ENCODE results near the gene TNRC6C. TPM values are rescaled to one million over a fixed set of nuclear protein-coding genes. Genes with fewer than 3 reads are reported as not detected.
"Not testable (repeated sequence)": the region's sequence is repeated elsewhere in the genome, so short reads cannot be mapped to it uniquely, and the experiment has no call there.

TNRC6C gene
- total and polyA plus RNA-seq, 8 donors, result 14.0 to 20.3 (median 16.6) TPM

DNA sequence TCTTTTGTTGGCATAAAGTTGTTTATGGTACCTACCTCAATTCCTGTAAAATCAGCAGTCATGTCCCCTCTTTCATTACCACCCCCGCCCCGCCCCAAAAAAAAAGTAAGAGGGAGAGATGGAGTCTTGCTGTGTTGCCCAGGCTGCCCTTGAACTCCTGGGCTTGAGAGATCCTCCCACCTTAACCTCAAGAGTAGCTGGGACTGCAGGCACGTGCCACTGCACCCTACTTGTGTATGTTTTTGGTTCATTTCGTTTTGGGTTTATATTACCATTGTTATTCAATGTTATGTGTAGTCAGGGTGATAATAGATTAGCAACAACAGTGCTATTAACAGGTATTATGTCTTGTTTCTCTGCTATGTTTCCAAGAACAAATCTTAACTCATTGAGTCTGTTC is 15.9 kb downstream of the TNRC6C start:
- TF ChIP-seq, protein P1, sequence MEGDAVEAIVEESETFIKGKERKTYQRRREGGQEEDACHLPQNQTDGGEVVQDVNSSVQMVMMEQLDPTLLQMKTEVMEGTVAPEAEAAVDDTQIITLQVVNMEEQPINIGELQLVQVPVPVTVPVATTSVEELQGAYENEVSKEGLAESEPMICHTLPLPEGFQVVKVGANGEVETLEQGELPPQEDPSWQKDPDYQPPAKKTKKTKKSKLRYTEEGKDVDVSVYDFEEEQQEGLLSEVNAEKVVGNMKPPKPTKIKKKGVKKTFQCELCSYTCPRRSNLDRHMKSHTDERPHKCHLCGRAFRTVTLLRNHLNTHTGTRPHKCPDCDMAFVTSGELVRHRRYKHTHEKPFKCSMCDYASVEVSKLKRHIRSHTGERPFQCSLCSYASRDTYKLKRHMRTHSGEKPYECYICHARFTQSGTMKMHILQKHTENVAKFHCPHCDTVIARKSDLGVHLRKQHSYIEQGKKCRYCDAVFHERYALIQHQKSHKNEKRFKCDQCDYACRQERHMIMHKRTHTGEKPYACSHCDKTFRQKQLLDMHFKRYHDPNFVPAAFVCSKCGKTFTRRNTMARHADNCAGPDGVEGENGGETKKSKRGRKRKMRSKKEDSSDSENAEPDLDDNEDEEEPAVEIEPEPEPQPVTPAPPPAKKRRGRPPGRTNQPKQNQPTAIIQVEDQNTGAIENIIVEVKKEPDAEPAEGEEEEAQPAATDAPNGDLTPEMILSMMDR (IDR thresholded peaks at IDR 0.05), result no peak
- H3K4me3 ChIP-seq, result no peak overlapping the region

DNA sequence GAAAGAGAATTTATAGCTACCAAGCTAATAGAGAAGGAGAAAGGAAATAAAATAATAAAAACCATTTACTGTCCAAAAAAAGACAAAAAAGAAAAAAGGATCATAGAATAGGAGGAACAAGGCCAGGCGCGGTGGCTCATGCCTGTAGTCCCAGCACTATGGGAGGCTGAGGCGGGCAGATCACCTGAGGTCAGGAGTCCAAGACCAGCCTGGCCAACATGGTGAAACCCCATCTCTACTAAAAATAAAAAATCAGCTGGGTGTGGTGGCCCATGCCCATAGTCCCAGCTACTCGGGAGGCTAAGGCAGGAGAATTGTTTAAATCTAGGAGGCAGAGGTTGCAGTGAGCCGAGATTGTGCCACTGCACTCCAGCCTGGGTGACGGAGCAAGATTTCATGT is 23.9 kb downstream of the TNRC6C start:
- not testable (repeated sequence) for ATAC-seq

More for the DNA sequence above, 15.9 kb downstream of the TNRC6C start:
- intact Hi-C loops (cut with DNase I), result no loop called here
- Histone ChIP-seq H3K27ac (no peak overlapping the region), H3K4me1 (no peaks in the 10 kb centered on the region), H3K36me3 (no peaks in the 10 kb centered on the region), H3K9me3 (no peaks in the 10 kb centered on the region), H3K27me3 (no peaks in the 10 kb centered on the region)
- ATAC-seq (no peak), DNase-seq (no peak)

DNA sequence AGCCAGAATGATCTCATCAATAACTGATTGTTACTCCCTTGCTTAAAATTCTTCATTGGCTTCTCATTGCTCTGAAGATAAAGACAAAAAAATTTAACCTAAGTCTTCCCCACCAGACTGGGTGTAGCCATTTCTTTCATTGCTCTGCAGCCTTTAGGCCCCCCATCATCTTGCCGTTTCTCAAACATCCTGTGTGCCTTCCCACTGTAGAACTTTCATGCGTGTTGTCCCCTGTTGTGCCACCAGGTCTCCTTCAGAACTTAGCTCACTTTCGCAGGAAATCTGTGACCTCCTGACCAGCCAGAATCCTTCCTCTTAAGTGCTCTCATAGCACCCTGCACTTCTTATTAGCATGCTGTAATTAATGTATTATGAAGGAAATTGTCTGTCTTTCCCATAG is 31.8 kb downstream of the TNRC6C start:
- TF ChIP-seq, protein P1 (IDR thresholded peaks at IDR 0.05), result no peak

More for the DNA sequence above, 23.9 kb downstream of the TNRC6C start:
- intact Hi-C loops (cut with DNase I); H3K27ac ChIP-seq; H3K4me1 ChIP-seq; H3K27me3 ChIP-seq; DNase-seq; H3K36me3 ChIP-seq; H3K9me3 ChIP-seq; H3K4me3 ChIP-seq: not testable (repeated sequence)

DNA sequence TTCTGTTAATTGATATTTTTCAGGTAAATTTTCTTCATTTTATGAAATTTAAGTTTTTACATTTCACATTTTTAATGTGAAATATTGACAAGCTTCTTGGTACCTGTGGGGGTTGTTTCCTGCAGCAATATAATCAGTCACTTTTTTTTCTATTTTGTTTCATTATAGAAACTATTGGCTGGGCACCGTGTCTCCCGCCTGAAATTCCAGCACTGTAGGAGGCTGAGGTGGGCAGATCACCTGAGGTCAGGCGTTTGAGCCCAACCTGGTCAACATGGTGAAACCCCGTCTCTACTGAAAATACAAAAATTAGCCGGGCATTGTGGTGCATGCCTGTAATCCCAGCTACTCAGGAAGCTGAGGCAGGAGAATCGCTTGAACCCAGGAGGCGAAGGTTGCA is 35.2 kb downstream of the TNRC6C start:
- DNase-seq; H3K4me3 ChIP-seq; H3K27ac ChIP-seq; intact Hi-C loops (cut with DNase I); H3K27me3 ChIP-seq; H3K36me3 ChIP-seq; H3K9me3 ChIP-seq; ATAC-seq: not testable (repeated sequence)
- H3K4me1 ChIP-seq, result peaks cover 0 to 14% of the 10 kb centered on the region in 2 donors

More for the DNA sequence above, 31.8 kb downstream of the TNRC6C start:
- Histone ChIP-seq H3K4me3 (no peak overlapping the region), H3K27ac (no peak overlapping the region), H3K4me1 (peaks cover 0 to 3% of the 10 kb centered on the region in 2 donors), H3K9me3 (no peaks in the 10 kb centered on the region), H3K27me3 (no peaks in the 10 kb centered on the region), H3K36me3 (no peaks in the 10 kb centered on the region)
- intact Hi-C loops (cut with DNase I), result no loop called here
- ATAC-seq, result no peak
- DNase-seq, result no peak

DNA sequence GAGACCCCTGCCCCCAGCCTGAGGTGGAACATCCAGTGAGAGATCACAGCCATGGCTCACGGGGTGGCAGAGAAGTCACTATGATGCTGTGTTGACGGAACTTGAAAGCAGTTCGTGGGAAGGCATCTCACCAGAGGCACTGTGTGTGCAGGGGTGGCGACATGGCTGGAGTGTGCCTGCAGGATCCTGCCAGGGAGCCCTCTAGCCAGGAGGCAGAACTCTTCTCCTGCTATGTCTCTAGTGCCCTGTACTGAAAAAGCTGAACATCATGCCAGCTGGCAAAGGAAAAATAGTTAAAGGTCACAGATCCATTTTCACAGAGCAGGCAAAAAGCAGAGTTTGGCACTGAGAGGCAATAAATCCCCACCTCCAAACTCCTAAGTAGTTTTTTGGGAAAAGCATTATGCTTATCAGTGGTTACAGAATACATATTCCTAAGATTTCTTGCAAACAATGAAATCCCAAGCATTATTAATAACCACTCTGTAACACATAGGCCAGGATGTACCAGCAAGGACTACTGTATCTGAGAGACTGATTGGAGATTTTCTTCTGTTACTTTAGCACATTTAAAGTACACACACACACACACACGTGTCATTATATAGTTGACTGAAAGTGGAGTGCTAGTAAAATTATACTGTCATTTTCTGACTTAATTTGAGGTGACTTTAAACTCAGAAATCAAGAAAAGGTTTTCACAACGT is 36.8 kb downstream of the TNRC6C start:
- H3K27me3 ChIP-seq, result no peaks in the 10 kb centered on the region
- no peak overlapping the region for H3K27ac ChIP-seq
- TF ChIP-seq, protein P1 (IDR thresholded peaks at IDR 0.05), result no peak
- H3K36me3 ChIP-seq, result no peaks in the 10 kb centered on the region
- H3K9me3 ChIP-seq, result no peaks in the 10 kb centered on the region
- DNase-seq (no peak), ATAC-seq (peak; percentile 26)
- H3K4me1 ChIP-seq, result peaks cover 0 to 25% of the 10 kb centered on the region in 2 donors
- intact Hi-C loops (cut with DNase I), result no loop called here
- no peak overlapping the region for H3K4me3 ChIP-seq

DNA sequence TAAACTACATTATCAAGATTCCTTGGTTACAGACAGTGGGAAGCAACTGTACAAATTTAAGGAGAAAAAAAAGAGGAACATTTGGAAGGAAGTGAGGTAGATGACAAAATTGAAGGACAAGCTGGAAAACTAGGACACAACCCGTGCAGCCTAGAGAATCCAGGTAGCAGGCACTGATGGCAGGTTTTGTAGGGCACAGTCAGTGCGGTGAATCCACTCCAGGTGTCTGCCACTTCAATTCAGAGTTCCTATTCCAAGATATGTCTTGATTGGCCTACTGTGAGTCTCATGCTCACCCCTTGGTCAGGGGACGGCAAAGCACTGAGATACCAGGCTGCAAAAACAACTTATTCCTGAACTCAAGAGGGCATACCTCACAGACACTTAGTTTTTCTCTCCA is 37.8 kb downstream of the TNRC6C start:
- ATAC-seq (no peak), DNase-seq (no peak)
- intact Hi-C loops (cut with DNase I), result no loop called here
- TF ChIP-seq, protein P1 (IDR thresholded peaks at IDR 0.05), result no peak
- Histone ChIP-seq H3K4me1 (peaks cover 0 to 33% of the 10 kb centered on the region in 2 donors), H3K27ac (no peak overlapping the region), H3K27me3 (no peaks in the 10 kb centered on the region), H3K36me3 (no peaks in the 10 kb centered on the region), H3K4me3 (no peak overlapping the region), H3K9me3 (no peaks in the 10 kb centered on the region)
